Activated CD8-positive, alpha-beta memory T cell treated with anti-CD3 and anti-CD28 coated beads for 48 hours (primary cell): ENCODE results near the gene SORCS2.

Experiments used
- DNase-seq, 3 experiments: peaks; one replicate each; pipeline ENCODE4 v3.0.0-alpha.2; 2020; ENCODE audit warnings: low read depth in 2 of 3, low spot score in 2 of 3

SORCS2 gene

DNA sequence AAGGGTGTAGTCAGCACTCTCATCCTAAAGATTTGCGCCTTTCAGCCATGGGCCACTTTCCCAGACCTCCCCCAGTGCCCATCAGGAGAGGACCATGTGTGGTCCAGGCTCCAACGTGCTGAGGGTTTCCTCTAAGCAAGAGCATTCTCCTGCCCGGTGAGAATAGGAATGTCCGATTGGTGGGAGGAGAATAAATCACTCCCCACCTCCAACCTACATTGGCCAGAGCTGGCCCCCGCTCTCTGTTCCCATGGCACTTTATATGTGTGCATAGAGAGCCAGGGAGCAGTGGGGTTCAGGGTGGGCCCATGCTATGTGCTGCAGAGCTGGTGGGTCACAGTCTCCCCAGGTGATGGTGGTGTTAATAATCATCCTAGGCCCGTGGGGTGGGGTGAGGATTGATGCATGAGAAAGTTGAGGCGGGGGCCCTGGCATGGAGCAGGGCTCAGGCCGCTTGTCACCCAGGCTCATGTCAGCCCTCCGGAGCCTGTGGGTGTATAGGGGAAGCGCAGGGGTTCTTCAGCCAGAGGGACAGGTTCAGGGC lies 6.8 kb upstream of the SORCS2 start:
- DNase-seq, result no peak

DNA sequence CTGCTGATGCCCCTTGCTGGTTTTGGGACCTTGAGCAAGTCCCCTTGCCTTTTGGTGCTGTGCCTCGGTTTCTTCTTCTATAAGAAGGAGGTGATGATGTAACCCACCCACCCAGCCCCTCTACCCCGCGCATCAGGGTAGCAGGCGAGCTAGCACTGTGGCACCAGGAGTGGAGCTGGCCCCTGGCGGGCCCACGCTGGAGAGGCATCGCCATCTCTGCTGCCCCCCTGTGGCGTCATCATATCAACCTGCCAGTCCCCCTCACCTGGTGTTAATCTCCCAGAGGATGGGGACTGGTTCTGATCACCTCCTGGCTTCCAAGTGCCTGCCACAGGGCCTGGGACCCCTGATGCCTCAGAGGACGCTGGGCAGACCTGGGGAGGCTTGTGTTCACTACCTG lies 6.3 kb upstream of the SORCS2 start:
- DNase-seq, result no peak

DNA sequence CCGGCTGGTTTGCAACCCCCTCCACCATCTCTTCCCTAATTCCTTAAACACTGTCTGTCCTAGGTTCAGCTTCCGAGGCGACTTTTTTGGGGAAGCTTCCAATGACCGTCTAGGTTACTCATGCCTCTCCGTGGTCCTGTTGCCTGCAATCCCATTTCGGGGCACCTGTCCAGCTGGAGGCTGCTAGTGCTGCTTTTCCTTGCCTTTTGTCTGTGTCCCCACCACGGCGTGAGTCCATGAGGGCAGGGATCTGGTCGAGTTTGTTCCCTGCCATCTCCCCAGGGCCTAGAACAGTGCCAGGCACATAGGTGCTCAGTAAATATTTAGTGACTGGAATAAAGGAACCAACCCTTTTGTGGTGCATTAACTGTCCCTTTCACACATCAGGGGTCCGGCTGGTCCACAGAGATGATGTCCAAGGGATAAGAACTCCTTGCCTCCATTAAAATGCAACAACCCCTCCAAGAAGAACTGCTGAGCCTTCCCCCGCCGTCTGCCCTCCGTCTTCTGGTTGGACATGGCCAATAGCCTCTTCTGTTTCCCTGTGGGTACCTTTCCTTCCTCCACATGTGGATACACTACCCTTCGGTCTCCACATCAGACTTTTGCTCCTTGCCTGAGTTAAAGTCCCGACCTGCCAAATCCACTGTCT lies 5.7 kb upstream of the SORCS2 start:
- DNase-seq, result no peak

DNA sequence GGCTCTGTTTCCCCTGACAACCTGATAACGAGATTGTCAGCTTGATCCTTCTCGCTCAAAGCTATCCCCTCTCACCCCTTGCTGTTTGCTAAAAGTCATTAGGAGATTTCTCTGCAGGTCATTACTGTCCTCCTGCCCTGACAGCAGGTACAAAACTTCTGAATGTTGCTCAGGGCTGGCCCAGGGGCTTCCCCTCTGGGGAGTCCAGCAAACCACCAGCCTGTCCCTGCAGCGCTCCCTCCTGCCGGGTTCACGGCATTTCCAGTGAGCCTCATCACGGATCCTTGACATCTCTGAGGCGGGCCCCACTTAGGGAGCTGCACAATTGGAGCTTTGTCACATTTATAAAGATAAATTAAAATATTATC lies 5.2 kb upstream of the SORCS2 start:
- DNase-seq, result no peak

DNA sequence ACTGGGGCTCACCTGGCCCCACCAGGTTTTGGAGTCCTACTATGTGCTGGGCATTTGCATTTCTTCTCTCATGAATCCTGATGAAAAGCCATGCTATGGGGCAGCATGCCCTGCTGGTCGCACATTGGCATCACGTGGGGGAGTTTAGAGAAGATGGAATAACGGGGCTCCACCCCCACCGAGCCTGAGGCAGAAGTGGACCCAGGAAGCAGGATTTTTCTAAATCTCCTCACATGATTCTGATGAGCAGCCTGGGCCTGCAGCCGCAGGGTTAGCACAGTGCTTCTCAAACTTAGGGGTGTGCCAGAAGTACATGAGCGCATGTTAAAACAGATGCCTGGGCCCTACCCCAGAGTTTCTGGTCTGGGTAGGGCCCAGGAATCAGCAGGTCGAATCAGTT lies 4.6 kb upstream of the SORCS2 start:
- no peak for DNase-seq

DNA sequence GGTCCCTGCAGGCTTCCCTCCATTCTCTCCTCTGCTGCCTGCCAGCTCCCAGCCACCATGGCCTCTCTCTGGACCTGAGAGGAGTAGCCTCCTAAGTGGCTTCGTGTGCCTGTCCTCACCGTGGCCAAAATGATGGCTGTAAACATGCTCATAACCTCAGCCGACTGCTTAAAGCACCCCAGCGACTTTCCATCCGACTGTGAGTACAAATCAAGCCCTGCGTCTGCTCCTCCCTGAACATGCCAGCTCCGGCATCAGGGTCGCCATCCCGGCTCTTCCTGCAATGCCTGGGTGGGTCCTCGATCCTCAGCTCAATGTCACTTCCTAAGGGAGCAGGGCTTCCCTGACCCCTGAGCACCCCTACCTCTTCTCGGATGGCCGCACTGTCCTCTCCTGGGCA lies 3.3 kb upstream of the SORCS2 start:
- no peak for DNase-seq

DNA sequence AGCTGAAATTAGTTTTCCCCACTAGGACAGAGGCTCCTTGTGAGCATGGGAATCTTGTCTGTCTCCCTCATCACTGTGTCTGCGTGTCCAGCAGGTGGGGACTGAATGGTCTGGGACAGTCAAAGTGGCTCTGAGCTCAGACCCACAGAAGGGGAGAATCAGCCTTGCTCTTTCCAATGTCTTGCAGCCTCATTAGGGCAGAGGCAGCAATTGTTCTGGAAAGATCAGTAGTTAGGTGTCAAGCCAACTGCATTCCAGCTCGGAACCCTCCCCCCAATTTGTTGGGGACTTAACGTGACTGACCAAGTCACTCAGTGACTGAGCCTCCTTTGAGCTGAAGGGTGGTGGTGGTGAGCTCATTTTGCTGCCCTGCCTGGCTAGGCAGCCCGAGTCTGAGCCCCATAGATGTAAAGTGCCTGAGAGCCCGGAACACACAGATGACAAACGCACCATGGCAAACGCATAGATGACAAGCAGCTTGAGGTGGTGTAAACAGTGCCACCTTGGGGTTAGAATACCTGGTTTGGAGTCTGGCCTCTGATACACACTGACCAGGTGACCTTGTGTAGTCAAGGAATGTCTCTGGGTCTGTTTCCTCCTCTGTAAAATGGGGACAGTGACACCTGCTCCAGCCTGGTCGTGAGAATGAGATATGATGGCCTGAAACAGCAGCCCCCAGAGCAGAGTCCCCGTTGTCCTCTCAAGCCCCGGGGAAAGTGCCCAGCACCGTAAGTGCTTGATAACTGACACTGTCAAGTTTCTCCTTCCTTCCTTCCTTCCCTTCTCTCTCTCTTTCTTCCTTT lies 2.7 kb upstream of the SORCS2 start:
- DNase-seq, result no peak

DNA sequence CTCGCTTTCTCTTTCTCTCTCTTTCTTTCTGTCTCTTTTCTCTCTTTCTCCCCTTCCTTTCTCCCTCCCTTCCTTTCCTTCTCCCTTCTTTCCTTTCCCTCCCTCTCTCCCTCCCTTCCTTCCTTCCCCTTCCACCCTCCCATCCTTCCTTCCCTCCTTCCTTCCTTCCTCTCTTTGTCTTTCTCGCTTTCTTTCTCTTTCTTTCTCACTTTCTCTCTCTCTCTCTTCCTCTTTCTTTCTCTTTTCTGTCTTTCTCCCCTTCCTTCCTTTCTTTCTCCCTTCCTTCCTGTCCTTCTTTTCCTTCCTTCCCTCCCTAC lies 2.1 kb upstream of the SORCS2 start:
- DNase-seq, result no peak

DNA sequence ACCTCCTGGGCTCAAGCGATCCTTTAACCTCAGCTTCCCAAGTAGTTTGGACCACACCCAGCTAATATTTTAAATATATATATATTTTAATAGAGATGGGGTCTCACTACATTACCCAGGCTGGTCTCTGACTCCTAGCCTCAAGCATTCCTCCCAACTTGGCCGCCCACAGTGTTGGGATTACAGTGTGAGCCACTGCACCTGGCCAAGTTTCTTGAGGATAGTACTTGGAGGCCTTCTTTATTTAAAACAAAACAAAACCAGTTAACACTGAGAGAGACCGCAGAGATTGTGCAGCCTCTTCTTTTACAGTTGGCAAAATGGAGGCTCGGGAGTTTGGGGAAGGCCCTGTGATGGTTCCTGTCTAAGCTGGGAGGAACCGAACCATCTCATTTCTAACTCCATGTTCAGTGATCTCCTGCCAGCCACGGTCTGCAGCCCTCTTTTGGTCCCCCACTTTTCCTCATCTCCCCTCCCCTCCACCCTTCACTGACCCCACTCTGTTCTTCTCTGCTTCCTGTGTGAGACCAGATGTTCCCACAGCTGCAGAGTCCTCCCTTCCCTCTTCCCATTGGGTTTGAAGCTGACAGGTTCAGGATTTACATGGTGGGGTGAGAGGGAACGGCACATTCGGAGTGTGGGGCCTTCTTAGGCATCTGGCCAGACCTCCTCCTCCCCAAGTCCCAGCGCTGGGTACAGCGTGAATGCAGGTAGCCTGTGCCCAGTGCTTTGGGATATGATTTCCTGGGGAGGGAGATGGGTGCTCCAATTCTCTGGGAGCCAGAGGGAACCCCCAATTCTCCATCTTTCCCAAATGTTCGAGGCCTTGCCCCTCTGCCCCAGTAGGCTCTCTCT lies 1.4 kb upstream of the SORCS2 start:
- DNase-seq, result no peak

DNA sequence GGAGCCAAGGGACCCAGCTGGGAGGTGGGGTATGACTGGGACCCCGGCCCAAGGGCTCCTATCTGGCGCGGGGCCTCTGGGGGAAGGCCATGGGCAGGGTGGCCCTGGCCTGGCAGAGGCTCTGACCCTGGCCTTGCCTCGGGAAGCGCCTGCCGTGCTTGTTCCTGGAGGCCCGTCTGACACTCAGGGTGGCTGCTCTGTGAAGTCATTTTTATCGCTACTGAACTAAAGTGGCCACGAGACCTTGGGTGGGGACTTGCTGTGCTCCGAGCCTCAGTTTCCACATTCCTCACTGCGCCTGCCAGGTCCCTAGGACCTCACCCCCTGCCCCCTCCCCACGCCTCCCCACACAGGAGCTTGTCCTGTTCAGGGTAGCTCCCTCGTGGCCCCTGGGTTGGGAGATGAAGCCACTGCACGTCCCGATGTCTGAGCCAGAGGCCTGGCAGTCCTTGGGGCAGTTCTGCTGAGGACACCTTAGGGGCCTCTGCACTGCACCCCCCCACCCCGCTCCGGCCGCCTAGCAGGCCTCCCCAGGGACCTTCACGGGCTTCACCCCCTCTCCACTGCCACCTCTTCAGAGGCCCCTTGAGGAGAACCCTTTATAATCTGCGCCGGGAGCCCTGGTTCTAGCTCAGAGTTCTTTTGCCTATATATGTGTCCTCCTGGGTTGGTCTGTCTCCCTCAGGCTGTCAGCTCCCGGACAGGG lies 639 bp upstream of the SORCS2 start:
- DNase-seq, result no peak

DNA sequence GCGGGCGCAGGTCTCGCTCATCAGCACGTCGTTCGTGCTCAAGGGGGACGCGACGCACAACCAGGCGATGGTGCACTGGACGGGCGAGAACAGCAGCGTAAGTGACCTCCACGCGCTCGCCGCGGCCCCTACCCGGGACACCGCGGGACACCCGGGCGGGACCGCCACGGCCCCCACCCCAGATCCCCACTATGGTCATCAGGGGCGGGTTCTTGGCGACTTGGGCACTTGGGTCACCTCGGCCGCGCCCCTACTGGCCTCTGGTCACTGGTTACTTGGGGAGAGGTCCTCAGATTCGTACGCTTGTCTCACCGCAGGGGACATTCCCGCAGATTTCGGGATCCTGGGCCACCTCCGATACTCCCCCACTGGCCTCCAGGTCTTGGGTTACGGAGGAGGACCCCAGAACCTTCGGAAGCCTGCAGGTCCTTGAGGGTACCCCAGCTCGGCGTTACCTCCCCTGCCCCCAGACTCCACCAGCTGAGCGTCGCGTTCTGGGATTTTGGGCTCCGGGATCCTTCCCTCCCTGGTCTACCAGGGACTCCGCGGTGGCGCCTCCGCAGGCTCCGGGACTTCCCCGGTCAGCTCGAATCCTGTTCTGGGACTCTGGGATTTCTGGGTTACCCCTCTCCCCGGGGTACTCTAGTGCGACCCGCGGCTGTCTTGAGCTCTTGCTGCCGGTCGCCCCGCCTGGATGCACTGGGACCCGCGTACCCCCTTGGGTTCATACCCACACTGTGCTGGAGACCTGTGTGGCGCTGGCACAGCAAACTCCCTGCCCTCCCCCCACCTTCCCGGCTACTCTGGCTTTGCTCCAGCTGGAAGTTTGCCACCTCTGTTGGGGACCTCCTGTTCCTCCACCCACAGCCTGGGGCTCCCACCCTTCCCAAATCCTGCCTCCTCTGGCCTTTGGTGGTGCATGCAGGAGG lies 956 bp downstream of the SORCS2 start:
- no peak for DNase-seq

DNA sequence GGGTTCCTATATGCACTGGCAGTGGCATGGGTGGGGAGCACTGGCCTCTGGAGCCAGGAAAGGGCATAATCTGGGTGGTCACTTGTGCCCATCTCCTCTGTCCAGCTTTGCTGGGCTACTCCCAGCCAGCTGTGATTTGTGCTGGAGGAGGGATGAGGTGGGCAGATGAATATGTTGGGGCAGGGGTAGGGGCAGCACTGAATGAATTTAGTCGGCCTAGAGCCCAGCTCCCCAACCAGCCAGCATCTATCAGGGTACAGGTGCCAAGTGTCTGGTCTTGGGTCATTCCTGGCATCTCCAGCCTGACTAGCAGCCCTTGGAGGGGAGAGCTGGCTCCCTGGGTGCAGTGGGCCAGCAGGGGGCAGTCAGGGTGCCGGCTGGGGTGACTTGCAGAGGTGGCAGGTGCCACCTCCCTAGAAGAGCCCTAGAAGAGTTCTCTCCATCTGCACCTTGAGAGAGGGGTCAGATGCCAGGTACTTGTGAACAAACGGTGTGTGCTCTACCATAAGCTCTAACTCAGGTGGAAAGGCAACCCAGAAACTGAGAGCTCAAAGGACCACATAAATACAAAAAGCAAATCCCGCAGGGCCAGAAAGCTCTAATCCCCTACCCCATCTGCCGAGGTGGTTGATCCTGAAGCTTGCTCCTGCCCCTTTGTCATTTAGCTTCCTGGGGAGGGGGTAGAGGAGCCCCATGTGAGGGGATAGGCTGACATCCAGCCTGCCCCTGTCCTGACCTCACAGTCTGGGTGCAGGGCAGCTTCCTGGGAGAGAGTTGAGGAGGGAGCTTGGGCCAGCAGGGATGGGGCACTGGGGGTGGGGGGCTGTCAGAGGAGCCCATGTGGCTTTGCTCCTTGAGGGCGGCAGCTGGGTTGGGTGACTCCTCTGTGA lies 2.2 kb downstream of the SORCS2 start:
- DNase-seq, result no peak

DNA sequence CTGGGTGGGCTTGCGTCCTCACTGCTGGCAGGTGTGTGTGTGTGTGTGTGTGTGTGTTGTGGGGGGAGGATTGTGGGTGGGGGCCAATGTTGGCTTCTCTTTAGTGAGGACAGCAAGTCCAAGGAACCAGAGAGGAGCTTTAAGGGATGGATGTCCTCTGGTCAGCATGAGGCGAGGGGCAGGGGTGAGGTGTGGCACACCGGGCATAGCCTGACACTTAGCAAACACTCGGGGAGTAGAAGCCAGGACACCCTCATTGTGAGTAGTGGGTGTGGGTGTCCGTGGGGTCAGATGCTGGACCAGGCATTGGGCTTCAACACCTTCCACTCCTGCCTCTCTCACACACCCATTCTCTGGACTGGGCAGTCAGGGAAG lies 2.8 kb downstream of the SORCS2 start:
- no peak for DNase-seq

DNA sequence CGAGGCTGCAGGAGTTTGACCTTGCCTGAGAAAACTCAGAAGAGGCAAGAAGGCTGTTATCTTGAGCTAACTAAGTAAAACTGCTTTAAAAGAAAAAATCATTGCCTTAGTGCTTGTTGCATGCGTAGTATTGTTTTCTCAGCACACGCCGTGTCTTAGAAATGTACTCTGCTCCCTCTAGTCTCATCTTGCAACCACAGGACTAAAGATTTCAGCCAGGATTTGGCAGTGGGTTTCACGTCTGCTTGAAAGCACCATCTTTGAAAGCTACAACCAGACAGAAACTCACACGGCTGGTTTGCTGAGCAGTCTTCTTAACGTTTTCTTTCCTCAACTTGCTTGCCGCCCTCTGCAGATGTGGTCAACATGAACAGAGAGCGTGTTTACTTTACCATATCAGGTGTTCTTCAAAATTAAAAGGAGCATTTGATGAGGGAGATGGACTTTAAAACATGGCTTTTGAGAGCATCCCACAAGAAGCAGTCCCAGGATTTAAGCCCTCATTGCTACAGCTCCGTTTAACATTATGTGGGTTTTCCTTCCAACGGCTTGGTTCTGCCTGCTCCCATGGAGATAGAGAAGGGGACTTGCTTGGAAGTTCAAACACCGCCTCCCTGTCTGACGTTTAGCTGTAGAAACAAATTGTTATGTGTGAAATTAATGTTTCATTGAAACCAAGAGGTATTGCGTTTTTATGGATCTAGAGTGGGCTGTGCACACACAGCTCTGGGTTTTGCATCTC lies 3.4 kb downstream of the SORCS2 start:
- DNase-seq, result no peak

DNA sequence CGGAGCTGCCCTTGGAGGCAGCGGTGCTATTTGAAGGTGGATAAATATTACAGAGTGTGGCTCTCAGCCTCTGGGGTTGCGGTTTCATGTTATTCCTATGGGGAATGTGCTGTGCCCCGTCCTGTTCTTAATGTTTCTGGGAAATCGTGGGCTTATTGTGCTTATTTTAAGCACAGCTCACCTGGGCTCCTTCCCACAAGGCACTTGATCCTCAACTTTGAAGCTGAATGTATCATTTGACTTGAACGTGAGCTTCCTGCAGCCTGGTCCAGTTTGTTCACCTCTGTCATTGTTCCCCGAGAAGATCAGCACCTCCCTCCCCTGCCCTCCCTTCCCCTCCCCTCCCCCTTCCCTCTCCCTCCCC lies 3.9 kb downstream of the SORCS2 start:
- DNase-seq, result no peak

DNA sequence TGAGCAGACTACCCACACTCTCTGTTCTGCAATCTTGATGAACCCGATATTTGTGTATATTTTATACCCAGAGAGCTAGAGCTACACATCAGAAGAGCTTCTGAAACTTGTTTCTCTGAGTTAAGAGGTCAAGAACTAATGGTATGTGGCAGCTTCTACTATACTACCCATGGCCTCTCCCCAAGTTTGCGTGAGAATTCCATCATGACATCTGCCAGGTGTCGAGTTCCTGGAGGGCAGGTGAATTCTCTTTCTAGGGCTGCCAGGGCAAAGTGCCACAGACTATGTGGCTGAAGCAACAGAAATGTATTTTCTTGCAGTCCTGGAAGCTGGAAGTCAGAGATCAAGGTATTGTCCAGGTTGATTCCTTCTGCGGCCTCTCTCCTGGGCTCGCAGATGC lies 4.4 kb downstream of the SORCS2 start:
- no peak for DNase-seq

DNA sequence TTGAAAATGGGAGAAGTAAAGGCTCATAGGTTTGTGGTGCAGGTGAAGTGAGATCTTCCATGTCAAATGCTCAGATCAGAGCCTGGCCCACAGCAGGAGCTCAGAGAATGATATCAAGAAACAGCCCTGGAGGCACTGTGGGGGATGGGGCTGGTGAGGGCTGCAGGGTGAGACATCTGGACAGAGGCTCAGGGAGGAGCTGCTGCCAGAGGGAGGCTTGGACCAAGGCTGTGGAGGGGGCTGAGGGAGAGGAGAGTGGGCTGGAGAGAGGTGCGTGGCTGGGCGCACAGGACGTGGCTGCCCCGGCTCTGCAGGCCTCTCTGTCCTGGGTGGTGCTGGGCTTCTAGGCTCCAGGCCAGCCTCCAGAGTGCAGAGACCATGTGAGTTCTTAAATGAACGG lies 5.6 kb downstream of the SORCS2 start:
- DNase-seq, result no peak

DNA sequence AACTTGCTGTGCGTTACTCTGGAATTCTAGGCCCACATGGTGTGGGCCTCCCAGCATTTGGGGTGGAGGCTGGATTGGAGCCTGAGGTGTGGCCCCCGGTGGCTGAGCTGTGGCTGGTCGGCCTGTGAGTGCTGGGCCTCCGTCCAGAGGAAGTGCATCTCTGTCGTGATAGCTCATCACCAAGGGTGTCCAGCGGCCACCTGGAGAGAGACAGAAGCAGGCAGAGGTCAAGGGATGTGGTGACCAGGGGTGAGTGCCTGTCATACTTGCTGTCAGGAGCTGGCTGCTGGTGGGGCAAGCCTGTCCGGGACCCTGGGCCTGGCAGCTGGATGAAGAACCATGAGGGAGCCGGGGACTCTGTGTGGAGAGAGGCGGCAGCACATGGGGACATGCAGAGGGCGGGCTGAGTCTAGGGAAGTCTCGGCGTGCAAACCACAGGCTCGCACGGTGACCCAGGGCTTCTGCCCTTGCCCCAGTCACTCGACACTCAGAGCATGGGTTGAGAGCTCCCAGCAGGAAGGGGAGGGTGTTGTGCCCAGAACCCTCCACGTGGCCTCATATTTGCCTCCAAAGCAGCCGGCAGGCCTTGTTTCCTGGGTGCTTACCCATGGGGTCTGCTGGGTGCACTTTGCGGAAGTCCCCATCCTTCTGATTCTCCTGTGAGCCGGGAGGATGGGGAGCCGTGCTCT lies 6.2 kb downstream of the SORCS2 start:
- DNase-seq, result no peak
